Measurements from ENCODE around the gene CD63.
"Not testable (repeated sequence)": the region's sequence is repeated elsewhere in the genome, so short reads cannot be mapped to it uniquely, and the experiment has no call there.

The CD63 gene

GRCh38 chr12:55728939-55729818, at the start of gene CD63:
Gene CD63 (minus strand): TSS chr12:55729009. CDS start chr12:55728341, 668 bp downstream.
- DNase-seq (ENCODE audit: low spot score) = peak; percentile 97

GRCh38 chr12:55777856-55778255, 49.0 kb upstream of the CD63 start:
- DNase-seq (ENCODE audit: low spot score) = no peak

GRCh38 chr12:55771736-55772135, 42.9 kb upstream of the CD63 start:
- no peak for DNase-seq (ENCODE audit: low spot score)

GRCh38 chr12:55767156-55767555, 38.3 kb upstream of the CD63 start:
- DNase-seq (ENCODE audit: low spot score) = no peak

- DNase-seq (ENCODE audit: low spot score) = no peak
These were observed 37.0 kb upstream of the CD63 start for GRCh38 chr12:55765736-55766290.

GRCh38 chr12:55762646-55763045, 33.8 kb upstream of the CD63 start:
- no peak for DNase-seq (ENCODE audit: low spot score)

- no peak for DNase-seq (ENCODE audit: low spot score)
These were observed 31.9 kb upstream of the CD63 start for GRCh38 chr12:55760663-55761062.

- not testable (repeated sequence) for DNase-seq (ENCODE audit: low spot score)
These were observed 29.8 kb upstream of the CD63 start for GRCh38 chr12:55758575-55758974.

- DNase-seq (ENCODE audit: low spot score) = no peak
These were observed 28.9 kb upstream of the CD63 start for GRCh38 chr12:55757701-55758100.

GRCh38 chr12:55755246-55755645, 26.4 kb upstream of the CD63 start:
- DNase-seq (ENCODE audit: low spot score) = no peak

GRCh38 chr12:55748230-55748993, 19.6 kb upstream of the CD63 start:
- DNase-seq (ENCODE audit: low spot score) = no peak

GRCh38 chr12:55746913-55747231, 18.1 kb upstream of the CD63 start:
- DNase-seq (ENCODE audit: low spot score) = no peak

GRCh38 chr12:55746174-55746912, 17.5 kb upstream of the CD63 start:
- no peak for DNase-seq (ENCODE audit: low spot score)

- peak; percentile 65 for DNase-seq (ENCODE audit: low spot score)
These were observed 16.8 kb upstream of the CD63 start for GRCh38 chr12:55745361-55746173.

- no peak for DNase-seq (ENCODE audit: low spot score)
These were observed 15.7 kb upstream of the CD63 start for GRCh38 chr12:55744340-55745030.

GRCh38 chr12:55743406-55744339, 14.9 kb upstream of the CD63 start:
- peak; percentile 57 for DNase-seq (ENCODE audit: low spot score)

- peak; percentile 91 for DNase-seq (ENCODE audit: low spot score)
These were observed 14.1 kb upstream of the CD63 start, which contains the start of gene GDF11 for GRCh38 chr12:55742719-55743405. Gene GDF11 (plus strand): TSS chr12:55743122. CDS start chr12:55743317, 195 bp downstream.

- DNase-seq (ENCODE audit: low spot score) = no peak
These were observed 13.3 kb upstream of the CD63 start for GRCh38 chr12:55741931-55742680.

Data from Ammon's horn (tissue), 1 donor.